ENCODE data around the gene CIB4.

The CIB4 gene

DNA sequence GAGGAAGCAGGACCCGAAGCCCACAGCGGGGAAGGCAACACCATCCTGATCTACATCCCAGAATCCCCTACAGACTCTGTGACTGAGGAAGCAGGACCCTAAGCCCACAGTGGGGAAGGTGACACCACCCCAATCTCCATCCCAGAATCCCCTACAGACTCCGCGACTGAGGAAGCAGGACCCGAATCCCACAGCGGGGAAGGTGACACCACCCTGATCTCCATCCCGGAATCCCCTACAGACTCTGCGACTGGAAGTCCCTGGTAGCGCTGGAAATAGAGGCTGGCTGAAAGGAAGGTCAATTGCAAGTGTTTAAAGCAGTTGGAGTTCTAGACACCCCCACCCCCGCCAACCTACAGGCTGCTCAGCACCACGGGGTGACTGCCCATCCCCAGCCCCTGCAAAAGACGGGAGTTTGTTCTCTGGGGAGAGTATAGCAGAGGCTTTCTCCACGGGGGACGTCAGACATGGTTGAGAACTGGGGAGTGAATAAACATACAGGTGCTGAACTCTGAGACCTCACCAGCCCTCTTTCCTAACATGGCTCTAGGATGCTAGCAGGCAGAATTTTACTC lies 21.0 kb downstream of the CIB4 start:
- Histone ChIP-seq H3K36me3 (ENCODE audit: insufficient read depth, low read length) (no peaks in the 10 kb centered on the region), H3K9ac (ENCODE audit: low read depth, low read length) (no peak overlapping the region), H3K4me3 (ENCODE audit: low read depth in 1 of 2, low read length in 2 of 2) (no peak overlapping the region), H4K20me1 (ENCODE audit: insufficient read depth, low read length) (no peaks in the 10 kb centered on the region), H3K79me2 (ENCODE audit: insufficient read depth, low read length) (no peaks in the 10 kb centered on the region), H3K27me3 (ENCODE audit: insufficient read depth, low read length, poor library complexity) (peaks cover 9% of the 10 kb centered on the region), H3K4me2 (ENCODE audit: insufficient read depth, low read length) (no peak overlapping the region), H3K27ac (ENCODE audit: low read length) (no peak overlapping the region), H3K9me3 (ENCODE audit: insufficient read depth, low read length, severe bottlenecking) (no peaks in the 10 kb centered on the region), H2AFZ (ENCODE audit: low read depth, low read length) (no peak overlapping the region), H3K4me1 (ENCODE audit: insufficient read depth, low read length) (no peaks in the 10 kb centered on the region)
- TF ChIP-seq, protein P1, sequence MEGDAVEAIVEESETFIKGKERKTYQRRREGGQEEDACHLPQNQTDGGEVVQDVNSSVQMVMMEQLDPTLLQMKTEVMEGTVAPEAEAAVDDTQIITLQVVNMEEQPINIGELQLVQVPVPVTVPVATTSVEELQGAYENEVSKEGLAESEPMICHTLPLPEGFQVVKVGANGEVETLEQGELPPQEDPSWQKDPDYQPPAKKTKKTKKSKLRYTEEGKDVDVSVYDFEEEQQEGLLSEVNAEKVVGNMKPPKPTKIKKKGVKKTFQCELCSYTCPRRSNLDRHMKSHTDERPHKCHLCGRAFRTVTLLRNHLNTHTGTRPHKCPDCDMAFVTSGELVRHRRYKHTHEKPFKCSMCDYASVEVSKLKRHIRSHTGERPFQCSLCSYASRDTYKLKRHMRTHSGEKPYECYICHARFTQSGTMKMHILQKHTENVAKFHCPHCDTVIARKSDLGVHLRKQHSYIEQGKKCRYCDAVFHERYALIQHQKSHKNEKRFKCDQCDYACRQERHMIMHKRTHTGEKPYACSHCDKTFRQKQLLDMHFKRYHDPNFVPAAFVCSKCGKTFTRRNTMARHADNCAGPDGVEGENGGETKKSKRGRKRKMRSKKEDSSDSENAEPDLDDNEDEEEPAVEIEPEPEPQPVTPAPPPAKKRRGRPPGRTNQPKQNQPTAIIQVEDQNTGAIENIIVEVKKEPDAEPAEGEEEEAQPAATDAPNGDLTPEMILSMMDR (IDR thresholded peaks at IDR 0.05; ENCODE audit: borderline replicate concordance, extremely low read depth, low read length, poor library complexity, severe bottlenecking) = no peak
- TF ChIP-seq EZH2 (IDR thresholded peaks at IDR 0.05; ENCODE audit: borderline replicate concordance, low read depth, low read length, severe bottlenecking) = no peak
- DNase-seq (no peak), ATAC-seq (ENCODE audit: insufficient read depth, low read depth) (no peak)

DNA sequence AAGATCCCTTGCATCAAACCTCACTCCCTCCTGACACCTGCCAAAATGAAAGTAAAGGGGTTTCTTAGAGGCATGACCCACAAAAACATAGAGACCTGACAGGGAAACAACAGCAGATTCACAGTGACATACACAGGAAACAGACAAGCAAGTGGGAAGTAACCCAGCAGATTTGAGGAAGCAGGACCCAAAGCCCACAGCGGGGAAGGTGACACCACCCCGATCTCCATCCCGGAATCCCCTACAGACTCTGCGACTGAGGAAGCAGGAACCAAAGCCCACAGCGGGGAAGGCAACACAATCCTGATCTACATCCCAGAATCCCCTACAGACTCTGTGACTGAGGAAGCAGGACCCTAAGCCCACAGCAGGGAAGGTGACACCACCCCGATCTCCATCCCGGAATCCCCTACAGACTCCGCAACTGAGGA lies 21.6 kb downstream of the CIB4 start:
- no peaks in the 10 kb centered on the region for H4K20me1 ChIP-seq (ENCODE audit: insufficient read depth, low read length)

DNA sequence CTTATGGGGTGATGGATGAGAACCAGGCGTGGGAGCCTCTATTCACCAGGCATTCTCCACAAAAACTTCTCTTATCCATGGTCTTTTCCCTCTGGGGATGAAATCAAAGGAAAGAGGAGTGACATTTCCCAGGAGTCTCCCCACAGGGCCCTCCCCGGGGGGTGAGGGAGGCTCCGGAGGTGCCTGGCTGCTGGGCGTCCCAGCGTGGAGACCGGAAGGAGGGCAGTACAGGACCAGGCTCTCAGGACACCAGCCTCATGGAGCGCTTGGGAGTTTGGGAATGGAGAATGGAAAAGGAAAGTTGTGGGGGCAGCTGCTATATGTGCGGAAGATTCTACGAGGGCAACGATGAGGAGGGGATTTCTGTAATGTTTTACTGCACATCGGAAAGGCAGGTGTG lies 22.1 kb downstream of the CIB4 start:
- Histone ChIP-seq H2AFZ (ENCODE audit: low read depth, low read length) (no peak overlapping the region), H4K20me1 (ENCODE audit: insufficient read depth, low read length) (no peaks in the 10 kb centered on the region), H3K27ac (ENCODE audit: low read length) (no peak overlapping the region), H3K36me3 (ENCODE audit: insufficient read depth, low read length) (no peaks in the 10 kb centered on the region), H3K4me3 (ENCODE audit: low read depth in 1 of 2, low read length in 2 of 2) (no peak overlapping the region), H3K27me3 (ENCODE audit: insufficient read depth, low read length, poor library complexity) (peaks cover 9% of the 10 kb centered on the region), H3K79me2 (ENCODE audit: insufficient read depth, low read length) (no peaks in the 10 kb centered on the region), H3K9ac (ENCODE audit: low read depth, low read length) (no peak overlapping the region), H3K4me2 (ENCODE audit: insufficient read depth, low read length) (no peak overlapping the region), H3K4me1 (ENCODE audit: insufficient read depth, low read length) (no peaks in the 10 kb centered on the region), H3K9me3 (ENCODE audit: insufficient read depth, low read length, severe bottlenecking) (no peaks in the 10 kb centered on the region)
- ATAC-seq (ENCODE audit: insufficient read depth, low read depth) (no peak), DNase-seq (no peak)
- TF ChIP-seq, protein P1 (IDR thresholded peaks at IDR 0.05; ENCODE audit: borderline replicate concordance, extremely low read depth, low read length, poor library complexity, severe bottlenecking) = no peak
- no peak for TF ChIP-seq EZH2 (IDR thresholded peaks at IDR 0.05; ENCODE audit: borderline replicate concordance, low read depth, low read length, severe bottlenecking)

More for the DNA sequence above, 21.6 kb downstream of the CIB4 start:
- Histone ChIP-seq H2AFZ (ENCODE audit: low read depth, low read length) (no peak overlapping the region), H3K9me3 (ENCODE audit: insufficient read depth, low read length, severe bottlenecking) (no peaks in the 10 kb centered on the region), H3K4me1 (ENCODE audit: insufficient read depth, low read length) (no peaks in the 10 kb centered on the region), H3K79me2 (ENCODE audit: insufficient read depth, low read length) (no peaks in the 10 kb centered on the region), H3K36me3 (ENCODE audit: insufficient read depth, low read length) (no peaks in the 10 kb centered on the region), H3K9ac (ENCODE audit: low read depth, low read length) (no peak overlapping the region), H3K27ac (ENCODE audit: low read length) (no peak overlapping the region), H3K4me2 (ENCODE audit: insufficient read depth, low read length) (no peak overlapping the region), H3K27me3 (ENCODE audit: insufficient read depth, low read length, poor library complexity) (peaks cover 9% of the 10 kb centered on the region), H3K4me3 (ENCODE audit: low read depth in 1 of 2, low read length in 2 of 2) (no peak overlapping the region)
- ATAC-seq (ENCODE audit: insufficient read depth, low read depth) = no peak
- no peak for DNase-seq
- TF ChIP-seq, protein P1 (IDR thresholded peaks at IDR 0.05; ENCODE audit: borderline replicate concordance, extremely low read depth, low read length, poor library complexity, severe bottlenecking) = no peak
- no peak for TF ChIP-seq EZH2 (IDR thresholded peaks at IDR 0.05; ENCODE audit: borderline replicate concordance, low read depth, low read length, severe bottlenecking)

Measured in DND-41 (cell line).